Measurements from ENCODE around the gene LDLRAD3.
A peak's percentile ranks its signal among the peaks of the same experiment; 100 is the strongest.

Gene LDLRAD3

GRCh38 chr11:36081274-36081945 lies 137.5 kb downstream of the LDLRAD3 start:
- no peak for DNase-seq

DNA sequence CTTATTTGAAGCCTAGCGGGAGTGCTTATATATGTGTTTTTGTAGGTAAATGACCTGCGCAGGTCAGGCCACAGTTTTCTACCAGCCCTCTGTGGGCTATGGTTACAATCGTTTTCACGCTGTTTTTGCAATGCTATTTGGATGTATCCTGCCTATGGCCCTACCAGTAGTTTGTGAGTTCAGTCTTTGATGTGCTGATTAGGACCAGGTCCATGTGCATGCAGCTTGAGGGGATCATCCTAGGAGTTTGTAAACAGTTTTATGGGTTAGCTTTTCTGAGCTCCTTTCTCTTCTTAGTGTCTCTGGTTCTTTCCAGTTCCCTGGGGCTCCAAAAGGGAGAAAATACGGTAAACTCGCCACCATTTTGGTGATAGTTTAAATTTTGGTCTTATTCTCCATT lies 142.5 kb downstream of the LDLRAD3 start:
- DNase-seq = no peak

DNA sequence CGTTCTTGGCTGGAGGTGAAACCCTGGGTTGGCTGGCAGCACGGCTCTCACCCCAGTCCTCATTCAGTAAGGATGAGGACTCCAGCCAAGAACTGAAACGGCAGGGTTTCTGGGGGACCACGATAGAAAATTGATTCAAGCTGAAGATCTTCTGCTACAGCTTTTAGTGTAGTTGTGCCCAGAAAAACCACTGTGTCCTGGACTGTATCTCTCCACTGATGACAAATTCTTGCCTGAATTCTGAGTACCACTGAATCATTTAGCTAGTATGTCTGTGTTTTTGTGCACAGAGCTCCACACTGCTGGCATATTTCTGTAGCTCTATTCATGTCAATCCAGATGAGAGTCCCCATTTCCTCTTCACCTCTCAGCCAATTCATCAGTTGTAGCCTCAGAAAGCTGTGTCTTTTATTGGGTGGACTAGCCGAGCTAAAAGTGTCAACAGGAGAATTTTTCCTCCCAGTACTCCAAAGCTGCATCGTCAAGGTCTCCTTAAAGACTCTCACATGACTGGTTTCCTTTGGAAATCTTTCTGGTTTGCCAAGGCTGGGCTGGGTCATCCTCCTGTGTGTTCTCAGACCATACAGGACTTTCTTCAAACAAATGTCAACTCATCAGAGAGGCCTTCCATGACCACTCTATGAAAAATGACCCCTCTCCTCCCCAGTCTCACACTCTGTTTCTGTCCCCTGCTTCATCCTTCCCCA lies 144.6 kb downstream of the LDLRAD3 start:
- no peak for DNase-seq

GRCh38 chr11:36089920-36090319 lies 146.1 kb downstream of the LDLRAD3 start:
- no peak for DNase-seq

DNA sequence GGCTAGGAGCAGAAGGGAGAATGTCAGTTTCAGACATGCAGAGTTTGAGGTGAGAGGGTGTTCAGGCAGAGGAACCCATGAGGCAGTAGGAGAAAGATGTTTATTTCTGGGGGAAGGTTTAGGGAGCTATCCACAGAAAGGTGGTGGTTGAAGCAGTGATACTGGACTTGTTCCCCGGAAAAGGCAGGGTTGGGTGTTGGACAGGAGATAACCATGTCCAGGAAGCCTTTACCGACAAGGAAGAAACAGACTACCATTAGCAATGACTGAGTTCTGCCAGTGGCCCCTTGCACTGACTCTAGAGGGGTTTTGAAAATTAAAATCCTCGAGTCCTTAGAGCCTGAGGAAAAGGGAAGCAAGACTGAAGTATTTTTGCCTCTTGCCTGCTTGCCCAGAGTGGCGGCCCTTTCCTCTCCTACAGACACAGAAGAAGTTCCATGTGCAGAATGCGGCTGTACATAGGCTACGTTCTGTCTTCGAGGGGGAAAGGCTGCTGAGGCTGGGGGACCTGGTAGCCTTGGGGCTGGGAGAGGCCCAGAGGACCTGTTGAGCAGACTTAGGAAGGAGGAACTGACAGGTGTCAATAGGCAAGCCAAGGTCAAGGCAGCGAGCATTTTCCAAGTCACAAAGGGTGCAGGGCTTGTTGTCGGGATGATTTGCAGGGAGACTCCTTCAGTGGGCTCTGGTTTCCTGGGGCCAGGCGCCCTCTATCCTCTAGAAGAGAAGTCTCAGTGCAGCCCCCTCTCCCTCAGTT lies 146.7 kb downstream of the LDLRAD3 start:
- DNase-seq = peak in 1 of 2 experiments; percentile 3

DNA sequence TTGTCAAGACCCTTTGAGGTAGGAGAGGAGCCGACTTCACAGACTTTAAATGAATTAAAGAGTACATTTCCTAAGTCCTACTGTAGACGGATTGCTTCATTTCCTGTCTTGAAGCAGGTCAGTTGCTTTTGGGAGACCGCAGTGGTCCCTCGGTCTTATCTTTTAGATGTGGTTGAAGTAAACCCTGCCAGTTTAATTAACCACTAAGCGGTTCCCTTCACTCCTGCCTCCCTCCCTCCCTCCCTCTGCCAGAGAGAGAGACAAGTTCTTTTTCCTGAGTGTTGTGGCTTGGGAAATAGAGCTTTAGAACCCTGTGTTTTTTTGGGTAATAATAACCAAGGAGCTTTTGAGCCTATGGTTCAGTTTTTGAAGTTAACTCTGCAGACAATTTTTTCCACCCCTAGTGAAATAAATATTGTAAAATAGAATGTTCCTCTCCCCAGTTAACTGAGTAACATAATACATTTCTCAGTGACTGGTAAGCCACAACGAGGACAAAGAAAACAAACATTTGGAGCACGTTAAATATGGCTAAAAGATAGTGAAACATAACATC lies 147.5 kb downstream of the LDLRAD3 start:
- DNase-seq = peak; percentile 53 to 58

DNA sequence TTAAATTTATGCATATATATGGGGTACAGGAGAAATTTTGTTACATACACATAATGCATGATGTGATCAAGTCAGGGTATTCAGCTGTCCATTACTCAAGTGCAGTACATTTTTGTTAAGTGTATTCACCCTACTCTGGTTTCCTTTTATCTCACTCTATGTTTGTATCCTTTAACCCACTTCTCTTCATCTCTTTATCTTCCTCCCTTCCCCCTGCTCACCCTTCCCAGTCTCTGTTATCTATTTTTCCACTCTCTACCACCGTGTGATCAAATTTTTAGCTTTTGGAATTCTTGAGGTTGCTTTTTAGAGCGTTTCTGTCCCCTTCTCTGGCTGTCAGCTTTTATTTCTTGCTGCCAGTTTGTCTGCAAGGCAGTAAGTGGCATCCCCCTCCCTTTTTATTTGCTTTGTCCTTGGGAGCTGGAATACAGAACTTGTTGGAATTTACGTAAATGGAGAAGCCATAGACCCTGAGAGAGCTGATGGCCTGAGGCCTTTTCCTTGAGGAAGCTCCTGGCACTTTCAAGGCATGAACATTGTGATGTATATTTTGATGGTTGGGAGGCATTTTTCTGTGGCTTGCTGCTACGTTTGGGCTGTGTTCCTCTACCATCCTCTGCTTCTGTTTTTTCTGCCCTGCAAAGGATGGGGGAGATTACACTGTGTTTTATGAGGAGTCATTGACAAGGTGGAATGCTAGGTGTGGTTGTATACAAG lies 148.6 kb downstream of the LDLRAD3 start:
- DNase-seq = no peak

GRCh38 chr11:36093548-36093947 lies 149.7 kb downstream of the LDLRAD3 start:
- no peak for DNase-seq

- DNase-seq = no peak
Observed at GRCh38 chr11:36094164-36094563, 150.3 kb downstream of the LDLRAD3 start.

GRCh38 chr11:36095716-36096115 lies 151.9 kb downstream of the LDLRAD3 start:
- DNase-seq = no peak

DNA sequence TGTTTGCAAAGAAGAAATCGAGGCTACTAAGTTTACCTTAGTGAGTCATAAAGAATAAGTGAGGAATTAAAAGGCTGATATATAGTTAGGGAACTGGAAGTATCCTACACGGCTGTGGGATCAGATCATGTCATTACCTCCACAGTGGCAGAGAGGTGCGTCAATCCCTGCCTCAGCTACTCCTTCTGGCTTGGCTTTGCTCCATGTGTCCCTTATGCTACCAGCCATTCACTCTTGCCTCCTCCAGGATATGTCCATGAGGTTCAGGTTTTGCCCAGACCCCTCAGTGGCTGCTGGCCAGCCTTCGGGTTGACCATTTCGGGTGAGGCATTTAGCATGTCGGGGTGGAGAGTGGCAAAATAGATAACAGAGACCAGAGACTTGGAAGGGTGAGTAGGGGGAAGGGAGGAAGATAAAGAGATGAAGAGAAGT lies 153.4 kb downstream of the LDLRAD3 start:
- no peak for DNase-seq

DNA sequence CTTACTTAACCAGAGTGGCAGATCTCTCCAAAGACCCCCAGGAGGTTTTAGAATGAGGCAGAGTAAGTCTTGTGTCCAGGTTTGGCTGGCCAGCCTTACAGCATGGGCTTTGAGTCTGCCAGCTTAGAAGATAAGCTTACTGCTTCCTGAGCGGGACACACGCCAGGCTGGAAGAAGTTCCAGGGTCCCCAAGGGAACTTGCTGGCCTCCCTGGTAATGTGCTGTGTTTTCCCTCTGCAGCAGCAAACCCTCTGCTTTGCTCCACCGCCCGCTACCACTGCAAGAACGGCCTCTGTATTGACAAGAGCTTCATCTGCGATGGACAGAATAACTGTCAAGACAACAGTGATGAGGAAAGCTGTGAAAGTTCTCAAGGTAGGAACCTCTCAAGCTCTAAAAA lies 154.2 kb downstream of the LDLRAD3 start:
- no peak for DNase-seq

- DNase-seq = no peak
Observed at GRCh38 chr11:36098853-36099375, 155.1 kb downstream of the LDLRAD3 start.

GRCh38 chr11:36101466-36101865 lies 157.6 kb downstream of the LDLRAD3 start:
- no peak for DNase-seq

- no peak for DNase-seq
Observed at GRCh38 chr11:36102868-36103267, 159.0 kb downstream of the LDLRAD3 start.

GRCh38 chr11:36103933-36104530 lies 160.2 kb downstream of the LDLRAD3 start:
- DNase-seq = no peak

DNA sequence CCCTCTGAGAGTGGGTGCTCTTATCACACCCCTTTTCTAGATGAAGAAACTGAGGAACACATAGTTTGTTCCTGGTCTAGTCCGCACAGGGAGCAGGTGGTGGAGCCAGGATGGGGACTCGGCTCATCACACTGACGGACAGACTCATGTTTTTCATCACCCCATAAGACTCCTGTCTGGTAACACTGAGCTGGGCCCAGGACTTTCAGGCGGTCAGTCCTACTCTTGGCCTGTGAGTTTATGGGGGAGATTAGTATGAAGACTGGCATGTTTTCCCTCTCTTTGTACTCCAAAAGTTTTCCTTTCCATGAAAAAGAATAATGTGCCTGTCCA lies 160.8 kb downstream of the LDLRAD3 start:
- no peak for DNase-seq

GRCh38 chr11:36105743-36106581 lies 162.1 kb downstream of the LDLRAD3 start:
- no peak for DNase-seq

- no peak for DNase-seq
Observed at GRCh38 chr11:36107547-36107946, 163.7 kb downstream of the LDLRAD3 start.

DNA sequence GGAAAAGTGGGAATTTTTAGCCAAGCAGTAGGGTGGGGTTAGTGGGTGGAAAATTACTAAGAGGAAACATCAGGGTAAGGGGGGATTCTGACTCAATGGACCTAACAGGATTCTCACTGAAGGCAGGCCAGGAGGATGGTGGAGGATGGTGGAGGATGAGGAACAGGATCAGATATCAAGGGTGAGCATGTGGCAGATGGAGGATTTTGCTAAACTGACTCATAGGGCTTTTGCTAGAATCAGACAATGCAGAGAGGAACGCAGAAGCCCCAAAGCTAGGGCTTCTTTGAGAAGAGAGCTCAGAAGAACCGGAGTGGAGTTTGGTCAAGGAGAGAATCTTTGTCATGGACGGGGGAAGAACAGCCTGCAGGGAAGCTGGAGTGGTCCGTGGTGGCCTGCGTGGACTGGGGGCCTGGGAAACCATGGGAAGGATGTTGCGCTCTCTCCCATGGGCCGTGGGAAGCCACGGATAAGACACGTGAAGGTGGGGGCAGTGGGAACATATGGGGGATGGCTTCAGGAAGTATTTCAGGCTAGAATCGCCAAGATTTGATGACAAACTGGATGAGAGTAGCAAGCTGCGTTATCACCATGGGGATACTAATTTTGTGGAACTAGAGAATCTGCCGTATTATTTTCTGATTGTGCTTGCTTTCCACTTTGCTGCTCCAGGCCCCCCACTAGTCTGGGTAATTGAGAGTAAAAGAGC lies 165.2 kb downstream of the LDLRAD3 start:
- no peak for DNase-seq

DNA sequence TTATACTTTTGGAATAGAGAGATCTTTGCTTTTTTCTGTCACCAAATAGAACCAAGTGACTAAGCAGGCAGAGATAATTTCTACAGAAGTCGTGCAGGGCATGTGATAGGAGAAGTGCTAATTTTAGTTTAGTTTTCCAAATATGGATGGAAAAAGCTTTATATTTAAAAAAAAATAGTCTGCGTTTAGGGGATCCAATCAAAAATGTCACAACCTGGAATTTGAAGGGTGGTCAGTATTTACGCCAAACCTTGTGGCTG lies 165.7 kb downstream of the LDLRAD3 start:
- DNase-seq = no peak
